CD14-positive monocyte (primary cell): Measurements from ENCODE around the gene DENND1A. TPM values are rescaled to one million over a fixed set of nuclear protein-coding genes. Genes with fewer than 3 reads are reported as not detected.
"Not testable (repeated sequence)": the region's sequence is repeated elsewhere in the genome, so short reads cannot be mapped to it uniquely, and the experiment has no call there.

Experiments
- DNase-seq, 3 donors: peaks; one replicate each; pipeline ENCODE4 v3.0.0-alpha.2; 2011 to 2022
- H2AFZ ChIP-seq: 2 replicates; pipeline ENCODE4 v1.6.0; 2012; ENCODE audit warnings: mild to moderate bottlenecking, low read depth, low read length, inconsistent platforms; ENCODE audit not compliant: insufficient read depth, poor library complexity, severe bottlenecking
- H3K27ac ChIP-seq, 2 donors: 1 replicate in 1 of 2; 2 replicates in 1 of 2; pipeline ENCODE4 v1.5.1; 2012 to 2013; ENCODE audit warnings: low read length in 2 of 2, control low read depth in 1 of 2, inconsistent platforms in 1 of 2, low read depth in 1 of 2, mild to moderate bottlenecking in 1 of 2
- H3K27me3 ChIP-seq, 2 donors: one replicate each; pipeline versions ENCODE4 v1.6.0 to v1.6.1; 2011 to 2013; ENCODE audit warnings: low read length in 2 of 2; ENCODE audit not compliant: control insufficient read depth in 2 of 2, insufficient read depth in 2 of 2
- H3K36me3 ChIP-seq, 2 donors: replicated peaks in 1 of 2; 1 replicate in 1 of 2; 2 replicates in 1 of 2; pipeline versions ENCODE4 v1.5.1 to v1.6.1; 2012 to 2013; ENCODE audit warnings: low read length in 2 of 2, control low read depth in 1 of 2, inconsistent platforms in 1 of 2, mild to moderate bottlenecking in 1 of 2; ENCODE audit not compliant: insufficient read depth in 2 of 2, control insufficient read depth in 1 of 2
- H3K4me1 ChIP-seq, 2 donors: 1 replicate in 1 of 2; 2 replicates in 1 of 2; pipeline versions ENCODE4 v1.5.1 to v1.6.1; 2012 to 2013; ENCODE audit warnings: low read length in 2 of 2, control low read depth in 1 of 2, inconsistent platforms in 1 of 2, mild to moderate bottlenecking in 1 of 2, moderate library complexity in 1 of 2; ENCODE audit not compliant: insufficient read depth in 2 of 2, control insufficient read depth in 1 of 2
- H3K4me2 ChIP-seq: replicated peaks from 2 replicates; pipeline ENCODE3; 2012; ENCODE audit warnings: low read length, moderate library complexity, mild to moderate bottlenecking; ENCODE audit not compliant: poor library complexity, severe bottlenecking; ENCODE audit errors: extremely low read depth
- H3K4me3 ChIP-seq, 3 experiments: fragments of 200-600 bp in 1 of 3; sonication (generic) in 1 of 3; replicated peaks in 1 of 3; 1 replicate in 2 of 3; 2 replicates in 1 of 3; pipeline ENCODE4 v1.5.1; 2011 to 2013; ENCODE audit warnings: low read length in 3 of 3, mild to moderate bottlenecking in 3 of 3, control low read depth in 2 of 3, low read depth in 2 of 3, inconsistent platforms in 1 of 3, moderate library complexity in 1 of 3
- H3K79me2 ChIP-seq: 2 replicates; pipeline ENCODE4 v1.6.0; 2012; ENCODE audit warnings: mild to moderate bottlenecking, control low read depth, inconsistent platforms, low read length, moderate library complexity; ENCODE audit not compliant: insufficient read depth
- H3K9ac ChIP-seq: 2 replicates; pipeline ENCODE4 v1.6.0; 2017; ENCODE audit warnings: low read length, mild to moderate bottlenecking; ENCODE audit not compliant: insufficient read depth, poor library complexity, severe bottlenecking
- H3K9me3 ChIP-seq, 2 donors: replicated peaks in 1 of 2; 1 replicate in 1 of 2; 2 replicates in 1 of 2; pipeline versions ENCODE4 v1.5.1 to v1.6.1; 2012 to 2013; ENCODE audit warnings: low read length in 2 of 2, control low read depth in 1 of 2; ENCODE audit not compliant: control insufficient read depth in 1 of 2, insufficient read depth in 1 of 2
- H4K20me1 ChIP-seq: 2 replicates; pipeline ENCODE4 v1.6.0; 2012; ENCODE audit warnings: mild to moderate bottlenecking, low read length, control low read depth, moderate library complexity; ENCODE audit not compliant: insufficient read depth
- H3K27ac Mint-ChIP-seq, 7 donors: one replicate each; pipeline ENCODE4 v1.8.0; 2020; ENCODE audit warnings: mild to moderate bottlenecking in 7 of 7, mixed read lengths in 7 of 7, moderate library complexity in 6 of 7, inconsistent platforms in 2 of 7
- H3K27me3 Mint-ChIP-seq, 3 donors: one replicate each; pipeline ENCODE4 v1.8.0; 2021 to 2022; ENCODE audit warnings: low read depth in 3 of 3, mild to moderate bottlenecking in 3 of 3, mixed read lengths in 3 of 3, moderate library complexity in 3 of 3, inconsistent platforms in 1 of 3
- H3K36me3 Mint-ChIP-seq, 2 donors: one replicate each; pipeline ENCODE4 v1.8.0; 2020; ENCODE audit warnings: mixed read lengths in 2 of 2, inconsistent platforms in 1 of 2, mild to moderate bottlenecking in 1 of 2
- H3K4me1 Mint-ChIP-seq: one replicate; pipeline ENCODE4 v1.8.0; 2020; ENCODE audit warnings: mild to moderate bottlenecking, mixed read lengths
- H3K4me3 Mint-ChIP-seq, 2 donors: one replicate each; pipeline ENCODE4 v1.8.0; 2020; ENCODE audit warnings: mild to moderate bottlenecking in 2 of 2, mixed read lengths in 2 of 2, moderate library complexity in 1 of 2
- H3K9me3 Mint-ChIP-seq, 7 donors: one replicate each; pipeline ENCODE4 v1.8.0; 2020 to 2022; ENCODE audit warnings: mixed read lengths in 7 of 7, mild to moderate bottlenecking in 6 of 7, moderate library complexity in 6 of 7, inconsistent platforms in 2 of 7
- CTCF ChIP-seq: fragments of 200-600 bp; IDR thresholded peaks from one replicate; pipeline ENCODE4 v1.8.0; 2022; ENCODE audit warnings: antibody characterized with exemption, mild to moderate bottlenecking
- WGBS: methylation state at CpG from one replicate; pipeline ENCODE4 v1.1.5; 2013; ENCODE audit warnings: missing lambda C conversion rate; ENCODE audit not compliant: insufficient coverage; 5-methylcytosine and 5-hydroxymethylcytosine counted together
- intact Hi-C, 2 donors: fragments of 100-400 bp; cut with micrococcal nuclease; formaldehyde crosslinking; loops; one replicate each; pipeline versions ENCODE4 v1.15.0 to v1.15.1; 2023
- polyA plus RNA-seq, 3 donors: library from polyadenylated mRNA; depleted of rRNA in 1 of 3; unstranded in 2 of 3; stranded (reverse) in 1 of 3; fragments of 300-500 nt in 2 of 3; fragments of >200 nt in 1 of 3; fragmentation: Illumina TruSeq in 2 of 3; gene quantifications; 1 replicate in 2 of 3; 2 replicates in 1 of 3; pipeline ENCODE4 v1.2.3, GENCODE V29; 2012 to 2021

DENND1A gene
- polyA plus RNA-seq, 3 donors: 24.8 to 73.0 (median 29.4) TPM

- H3K4me1 ChIP-seq: peaks cover 10 to 11% of the 10 kb centered on the region in 2 donors
- H3K9me3 Mint-ChIP-seq: peaks cover 0 to 2% (median 0%) of the 10 kb centered on the region in 7 donors
- peaks cover 84% of the 10 kb centered on the region for H3K79me2 ChIP-seq
- H3K4me3 ChIP-seq: no peak overlapping the region
- no peaks in the 10 kb centered on the region for H3K9me3 ChIP-seq
- peaks cover 31% of the 10 kb centered on the region for H3K4me1 Mint-ChIP-seq
- H4K20me1 ChIP-seq: peaks cover 81% of the 10 kb centered on the region
- H3K27me3 ChIP-seq: no peaks in the 10 kb centered on the region
- no CpG with 5 or more reads among the region's 6 CpGs for WGBS
- H3K36me3 Mint-ChIP-seq: peaks cover 10 to 48% of the 10 kb centered on the region in 2 donors
- H3K4me3 Mint-ChIP-seq: no peak overlapping the region
- H2AFZ ChIP-seq: no peak overlapping the region
- peak overlapping the region in 5 of 7 donors; percentile 23 to 68 (median 46) for H3K27ac Mint-ChIP-seq
- no peaks in the 10 kb centered on the region for H3K27me3 Mint-ChIP-seq
- DNase-seq: peak in 1 of 3 donors; percentile 10
- H3K9ac ChIP-seq: no peak overlapping the region
- H3K4me2 ChIP-seq: no peak overlapping the region
- peak overlapping the region in 1 of 2 donors; percentile 46 for H3K27ac ChIP-seq
- peaks cover 0 to 5% of the 10 kb centered on the region in 2 donors for H3K36me3 ChIP-seq
- intact Hi-C loops: no loop called here
- no peak for TF ChIP-seq CTCF
These were observed 17.6 kb downstream of the DENND1A start for GRCh38 chr9:123912167-123912897.

DNA sequence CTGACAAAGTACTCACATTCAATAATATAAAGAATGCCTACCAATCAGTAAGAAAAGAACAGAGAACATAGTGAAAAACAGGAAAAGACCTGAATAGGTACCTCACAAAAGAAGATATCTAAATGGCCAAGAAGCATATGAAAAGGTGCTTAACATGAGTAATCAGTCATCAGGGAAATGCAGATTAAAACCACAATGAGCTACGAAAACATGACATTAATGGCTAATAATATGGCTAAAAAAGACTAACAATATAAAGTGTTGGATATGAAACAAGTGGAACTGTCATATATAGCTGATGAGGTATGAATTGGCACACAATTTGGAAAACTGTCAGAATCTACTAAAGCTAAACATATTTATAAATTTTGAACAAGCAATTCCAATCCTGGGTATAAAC lies 18.9 kb downstream of the DENND1A start:
- no CpG with 5 or more reads among the region's 1 CpG for WGBS
- H3K36me3 Mint-ChIP-seq: peaks cover 6 to 37% of the 10 kb centered on the region in 2 donors
- no peaks in the 10 kb centered on the region for H3K9me3 ChIP-seq
- no peak overlapping the region for H3K4me3 Mint-ChIP-seq
- DNase-seq: no peak
- H3K36me3 ChIP-seq: no peaks in the 10 kb centered on the region
- H3K4me1 Mint-ChIP-seq: peaks cover 31% of the 10 kb centered on the region
- H2AFZ ChIP-seq: no peak overlapping the region
- H3K27ac Mint-ChIP-seq: peak overlapping the region in 1 of 7 donors; percentile 42
- no peaks in the 10 kb centered on the region for H3K27me3 ChIP-seq
- H3K4me2 ChIP-seq: no peak overlapping the region
- H3K79me2 ChIP-seq: peaks cover 73% of the 10 kb centered on the region
- H3K27ac ChIP-seq: no peak overlapping the region
- no peak for TF ChIP-seq CTCF
- H3K4me1 ChIP-seq: peaks cover 10 to 11% of the 10 kb centered on the region in 2 donors
- peaks cover 68% of the 10 kb centered on the region for H4K20me1 ChIP-seq
- peaks cover 0 to 2% (median 0%) of the 10 kb centered on the region in 7 donors for H3K9me3 Mint-ChIP-seq
- no peak overlapping the region for H3K4me3 ChIP-seq
- no peak overlapping the region for H3K9ac ChIP-seq
- intact Hi-C loops: no loop called here
- no peaks in the 10 kb centered on the region for H3K27me3 Mint-ChIP-seq

DNA sequence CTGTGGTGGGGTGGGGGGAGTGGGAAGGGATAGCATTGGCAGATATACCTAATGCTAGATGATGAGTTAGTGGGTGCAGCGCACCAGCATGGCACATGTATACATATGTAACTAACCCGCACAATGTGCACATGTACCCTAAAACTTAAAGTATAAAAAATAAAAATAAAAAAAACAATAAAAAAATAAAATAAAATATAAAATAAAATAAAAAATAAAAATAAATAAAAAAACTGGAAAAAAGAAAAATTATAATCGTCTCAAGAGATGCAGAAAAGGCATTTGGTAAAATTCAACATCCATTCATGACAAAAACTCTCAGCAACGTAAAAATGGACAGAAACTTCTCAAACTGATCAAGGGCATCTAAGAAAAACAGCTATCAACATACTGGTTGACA lies 20.7 kb downstream of the DENND1A start:
- Histone ChIP-seq H3K4me1 (peaks cover 10 to 11% of the 10 kb centered on the region in 2 donors), H3K79me2 (peaks cover 56% of the 10 kb centered on the region), H4K20me1 (peaks cover 50% of the 10 kb centered on the region)
- intact Hi-C loops, H3K27me3 Mint-ChIP-seq, H2AFZ ChIP-seq, H3K9ac ChIP-seq, H3K4me2 ChIP-seq, H3K9me3 Mint-ChIP-seq, H3K36me3 ChIP-seq, H3K27me3 ChIP-seq, H3K9me3 ChIP-seq, H3K27ac ChIP-seq, H3K4me3 ChIP-seq, H3K27ac Mint-ChIP-seq, H3K4me3 Mint-ChIP-seq, DNase-seq: not testable (repeated sequence)
- H3K36me3 Mint-ChIP-seq: peaks cover 6 to 28% of the 10 kb centered on the region in 2 donors
- peaks cover 29% of the 10 kb centered on the region for H3K4me1 Mint-ChIP-seq
- no CpG with 5 or more reads among the region's 4 CpGs for WGBS
